Measurements from ENCODE around the gene RTL9.
"Not testable (repeated sequence)": the region's sequence is repeated elsewhere in the genome, so short reads cannot be mapped to it uniquely, and the experiment has no call there.

Gene RTL9

DNA sequence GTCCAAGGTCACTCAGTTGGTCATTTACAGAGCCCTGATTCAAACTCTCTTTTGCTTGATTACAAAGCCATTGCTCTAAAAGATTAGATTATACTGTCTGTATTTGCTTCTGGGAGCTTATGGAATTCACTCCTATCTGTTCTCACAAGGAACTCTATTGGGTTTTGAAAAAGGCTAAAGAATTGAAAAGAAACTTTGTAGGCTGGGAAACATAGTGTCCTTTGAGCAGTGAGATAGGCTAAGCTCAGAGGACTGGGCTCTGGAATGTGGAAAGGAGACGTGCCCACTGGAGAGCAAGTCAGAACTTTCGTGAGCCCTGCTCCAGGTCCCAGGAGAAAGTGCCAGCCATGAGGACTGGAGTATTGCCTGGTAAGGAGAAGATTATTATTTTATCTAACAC lies at the start of gene RTL9:
RTL9 (plus strand) TSS at position 301 of the 400 bp plus-strand sequence. CDS start 91,770 bp downstream, outside the sequence.
- DNase-seq = no peak

DNA sequence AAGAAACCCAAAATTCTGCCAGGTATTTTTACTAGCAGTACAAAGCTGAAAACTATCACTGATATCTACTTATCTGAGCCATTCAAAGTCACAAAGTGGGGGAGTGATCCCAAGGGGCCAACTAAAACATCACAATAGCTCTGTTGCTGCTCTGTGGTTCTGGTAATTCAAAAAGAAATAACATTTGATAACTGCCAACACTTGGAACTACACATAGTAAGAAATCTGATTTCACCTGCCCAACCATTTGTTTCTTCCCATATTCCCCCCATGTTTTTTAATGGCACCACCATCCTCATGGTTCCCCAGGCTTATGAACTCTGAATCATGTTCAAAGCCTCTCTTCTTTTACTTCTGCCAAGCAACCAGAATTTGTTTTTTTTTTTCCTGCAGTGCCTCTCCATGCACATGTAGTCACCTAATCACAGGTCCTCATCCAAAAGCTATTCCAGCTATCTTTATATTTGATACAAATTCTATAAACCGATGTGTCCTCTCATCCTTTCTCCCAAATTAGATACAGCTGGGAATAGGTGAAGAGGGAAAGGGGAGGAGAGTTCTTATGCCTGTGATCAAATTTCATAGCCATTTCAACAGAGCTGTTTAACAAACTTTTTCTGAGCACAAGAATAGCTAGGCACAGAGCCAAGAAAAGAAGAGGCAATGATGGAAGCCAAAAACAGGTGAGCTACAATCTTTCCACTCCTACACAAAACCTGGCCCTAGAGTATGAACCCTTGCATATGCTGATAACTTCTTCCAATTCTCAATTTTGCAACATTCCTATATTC lies 48.5 kb upstream of the RTL9 start:
- peak; percentile 75 for DNase-seq

DNA sequence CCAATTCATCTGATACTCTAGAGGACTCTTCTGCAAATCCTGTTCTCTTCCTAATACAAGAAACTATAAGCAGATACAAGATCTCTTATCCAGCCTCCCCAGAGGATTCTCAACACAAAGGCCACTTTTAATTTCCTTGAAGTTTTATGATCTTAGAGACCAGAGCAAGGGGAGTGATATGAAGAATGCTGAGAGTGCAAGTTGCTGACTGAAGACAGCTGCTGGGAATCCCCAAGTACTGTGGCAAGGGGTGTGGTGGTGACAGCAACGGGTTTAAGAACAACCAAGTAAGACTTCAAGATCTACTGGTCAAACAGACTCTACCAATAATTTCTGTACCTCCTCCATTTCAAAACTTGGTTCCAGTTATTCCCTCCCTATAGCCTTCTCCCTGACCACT lies 47.8 kb upstream of the RTL9 start:
- DNase-seq = no peak

DNA sequence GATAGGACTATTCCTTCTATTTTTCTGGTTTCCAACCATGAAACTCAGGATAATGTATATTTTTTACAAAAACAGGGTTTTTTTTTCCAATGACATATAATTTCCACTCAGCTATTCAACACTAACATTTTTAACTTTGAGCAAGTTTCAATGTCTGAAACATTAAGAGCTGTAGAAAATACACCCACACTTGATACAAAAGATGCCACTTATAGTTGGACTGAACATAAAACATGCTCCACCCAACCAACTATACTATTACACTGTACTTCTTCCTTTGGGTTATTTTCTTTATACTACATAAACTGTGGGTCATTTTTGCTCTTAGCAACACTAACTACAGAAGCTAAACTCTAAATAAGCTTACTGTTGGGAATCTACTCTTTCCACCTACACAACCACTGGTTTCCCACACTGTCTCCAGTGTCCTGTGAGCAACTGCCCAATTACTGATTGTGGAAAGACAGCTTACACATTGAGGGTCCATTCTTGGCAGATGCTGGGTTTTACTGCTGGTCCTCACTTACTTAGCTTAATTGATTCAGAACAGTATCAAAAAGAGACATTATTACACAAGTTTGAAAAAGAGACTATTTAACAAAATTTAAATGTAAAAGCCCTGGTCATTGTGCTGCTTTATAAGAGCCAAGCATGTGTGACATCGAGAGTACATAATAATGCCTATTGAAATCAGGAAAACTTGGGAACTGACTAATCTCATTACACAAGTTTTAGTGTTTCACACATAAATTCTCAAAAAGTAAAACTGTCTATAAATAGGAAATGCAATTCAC lies 47.0 kb upstream of the RTL9 start:
- DNase-seq = no peak

DNA sequence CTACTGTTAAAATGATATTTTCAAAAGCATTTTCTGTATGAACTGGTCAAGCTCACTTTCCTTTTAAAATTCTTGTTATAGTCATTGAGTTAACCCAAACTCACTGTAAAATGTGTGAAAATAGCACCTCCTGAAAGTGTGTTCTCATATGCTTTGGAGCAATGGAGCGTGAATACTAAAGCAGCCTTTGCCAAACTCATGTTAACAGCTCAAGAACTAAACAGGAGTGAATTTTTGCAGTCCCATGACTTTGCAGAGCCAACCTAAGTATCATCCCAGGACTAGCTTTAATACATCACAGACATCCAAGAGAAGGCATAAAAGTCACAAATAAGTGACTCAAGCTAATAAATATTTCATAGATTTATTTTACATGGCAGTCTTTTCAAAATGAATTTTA lies 43.1 kb upstream of the RTL9 start:
- DNase-seq = peak; percentile 2

DNA sequence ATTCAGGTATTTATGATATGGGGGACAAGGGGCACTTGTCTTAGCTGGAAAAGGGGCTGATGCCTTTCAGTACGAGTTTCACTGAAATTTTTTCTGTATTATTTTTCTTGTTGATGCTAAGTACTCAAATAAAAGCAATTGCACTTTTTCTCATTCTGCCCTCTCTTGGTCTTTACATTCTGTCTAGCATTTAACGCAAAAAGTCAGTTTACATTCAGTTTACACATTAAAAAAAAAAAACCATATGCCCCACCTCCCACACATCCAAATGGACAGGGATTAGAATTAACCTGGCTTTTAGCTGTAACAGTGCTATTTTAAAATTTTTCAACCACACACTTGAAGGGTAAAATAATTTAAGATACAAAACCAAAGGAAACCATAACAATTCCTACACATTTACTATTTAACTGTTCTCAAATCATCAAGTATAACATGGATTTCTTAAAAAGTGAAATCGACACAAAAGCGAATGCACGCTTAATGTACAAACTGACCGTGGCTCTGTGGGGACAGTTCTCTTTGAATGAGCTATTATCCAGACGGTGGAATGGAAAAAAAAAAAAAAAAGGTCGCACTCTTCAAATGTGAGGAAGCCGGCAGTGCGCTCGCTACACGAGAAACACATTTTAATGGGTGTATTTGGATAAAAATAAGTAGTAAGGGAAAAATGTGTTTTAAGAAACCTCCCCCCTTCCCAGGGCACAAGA lies 42.1 kb upstream of the RTL9 start:
- peak; percentile 26 for DNase-seq

DNA sequence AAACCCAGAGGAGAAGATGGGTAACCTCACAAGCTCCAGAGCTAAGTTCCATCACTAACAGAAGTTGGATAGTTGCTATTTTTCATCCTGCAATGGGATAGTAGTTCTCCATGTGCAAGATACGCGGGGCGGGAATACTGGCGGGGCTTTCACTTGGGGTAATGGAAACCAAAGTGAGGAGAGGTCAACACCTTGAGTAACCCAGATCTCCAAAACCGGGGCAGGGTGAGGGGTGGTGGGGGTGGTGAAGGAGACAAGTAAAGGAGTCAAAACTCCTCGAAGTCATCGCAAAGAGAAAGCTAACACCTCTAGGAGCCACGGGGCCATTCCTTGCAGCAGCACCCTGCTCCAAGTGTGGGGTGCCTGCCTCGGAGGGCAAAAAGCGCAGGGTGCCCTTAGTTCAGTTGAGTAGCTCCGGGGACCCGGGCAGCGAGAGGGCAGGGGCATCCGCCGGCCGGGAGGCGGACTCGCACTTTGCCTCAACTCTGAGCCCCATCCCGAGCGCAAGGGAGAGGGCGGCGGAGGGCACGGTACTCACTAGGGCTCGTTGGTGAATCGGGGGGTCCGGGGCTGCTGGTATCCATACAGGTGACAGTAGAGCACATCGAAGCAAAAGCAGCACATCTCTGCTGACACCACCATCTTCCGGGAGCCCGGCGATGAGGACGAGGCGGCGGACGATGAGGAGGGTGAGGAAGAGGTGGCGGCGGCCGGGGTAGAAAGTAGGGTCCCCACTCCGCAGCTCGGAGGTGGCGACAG lies 41.4 kb upstream of the RTL9 start:
- peak; percentile 26 for DNase-seq

DNA sequence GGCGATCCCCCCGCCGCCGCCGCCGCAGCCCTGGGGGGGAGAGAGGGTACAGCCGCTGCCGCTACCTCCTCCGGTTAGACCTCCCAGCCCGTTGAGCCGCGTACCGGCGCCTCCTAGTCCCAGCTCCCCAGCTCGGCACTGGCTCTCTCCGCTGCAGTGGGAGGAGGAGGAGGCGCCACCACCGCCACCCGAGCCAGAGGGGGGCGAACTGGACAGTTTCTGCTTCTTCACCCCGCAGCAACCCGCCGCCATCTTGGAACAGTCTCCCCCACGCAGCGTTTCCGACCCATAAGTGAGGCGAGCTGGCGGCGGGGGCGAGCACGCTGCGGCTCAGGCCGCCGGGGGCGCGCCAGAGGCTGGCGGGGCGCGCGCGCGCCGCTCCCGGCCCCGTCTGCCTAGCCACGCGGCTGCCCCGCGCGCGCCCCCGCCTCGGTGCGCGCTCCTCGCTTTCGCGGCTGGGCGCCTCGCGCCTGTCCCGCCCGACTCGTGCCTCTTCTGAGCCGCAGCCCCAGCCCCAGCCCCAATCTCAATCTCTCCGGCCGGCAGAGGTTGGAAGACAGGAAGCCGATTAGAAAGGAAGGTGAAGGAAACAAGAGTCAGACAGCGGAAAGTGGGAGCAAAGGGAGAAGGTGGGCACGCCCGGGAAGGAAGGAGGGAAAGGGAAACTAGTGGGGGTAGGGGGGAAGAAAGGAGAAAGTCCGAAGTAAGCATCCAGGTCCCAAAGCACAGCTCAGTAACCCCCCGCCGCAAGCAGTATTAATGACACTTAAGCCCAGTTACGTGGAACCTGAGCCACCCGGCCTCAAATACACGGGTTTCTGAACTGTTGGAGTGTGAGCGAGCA lies 40.6 kb upstream of the RTL9 start, which contains the start of gene AMMECR1:
AMMECR1 (minus strand) TSS at position 266 of the 844 bp plus-strand sequence; CDS start at position 252, 14 bp downstream.
- DNase-seq = peak; percentile 69

DNA sequence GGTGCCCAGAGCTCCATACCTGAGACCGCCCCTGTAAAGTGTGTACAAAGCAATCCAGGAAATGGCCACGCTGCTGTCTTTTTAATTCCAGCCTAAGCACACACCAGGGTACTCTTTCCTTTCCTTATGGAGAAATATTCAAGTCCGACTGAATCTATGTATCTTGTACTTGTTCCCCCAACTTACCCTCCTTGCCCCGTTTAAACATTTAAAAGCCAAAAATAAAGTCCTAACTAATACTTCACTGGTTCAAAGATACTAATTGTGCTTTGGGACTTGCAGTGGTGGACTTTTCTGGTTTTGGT lies 40.0 kb upstream of the RTL9 start:
- DNase-seq = no peak

DNA sequence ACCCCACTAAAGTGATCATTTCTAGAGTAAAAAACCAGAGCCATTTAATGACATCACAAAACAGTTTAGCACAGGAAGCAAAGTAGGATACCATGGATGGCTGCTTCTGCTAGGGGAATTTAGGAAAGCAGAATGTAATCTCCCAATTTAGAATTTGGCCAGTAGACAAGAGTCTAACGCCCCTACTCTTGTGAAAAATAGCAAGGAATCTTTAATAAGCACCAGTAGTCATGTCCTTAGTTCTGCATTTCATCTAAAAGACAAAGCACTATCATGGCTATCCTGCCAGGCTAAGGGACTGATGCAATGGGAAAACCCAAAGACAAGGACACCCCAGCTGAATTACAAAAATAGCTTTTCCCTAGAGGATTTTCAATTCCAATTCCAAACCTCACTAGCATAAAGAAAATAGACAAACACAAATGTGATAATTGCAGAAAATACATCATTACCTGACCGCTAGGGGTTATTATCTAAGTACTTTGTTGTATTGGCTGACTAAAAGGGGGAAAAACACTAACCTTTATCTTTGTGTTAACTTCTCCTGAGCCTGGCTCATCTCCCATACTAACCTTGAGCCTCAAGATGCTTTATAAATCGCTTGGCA lies 38.2 kb upstream of the RTL9 start:
- no peak for DNase-seq

DNA sequence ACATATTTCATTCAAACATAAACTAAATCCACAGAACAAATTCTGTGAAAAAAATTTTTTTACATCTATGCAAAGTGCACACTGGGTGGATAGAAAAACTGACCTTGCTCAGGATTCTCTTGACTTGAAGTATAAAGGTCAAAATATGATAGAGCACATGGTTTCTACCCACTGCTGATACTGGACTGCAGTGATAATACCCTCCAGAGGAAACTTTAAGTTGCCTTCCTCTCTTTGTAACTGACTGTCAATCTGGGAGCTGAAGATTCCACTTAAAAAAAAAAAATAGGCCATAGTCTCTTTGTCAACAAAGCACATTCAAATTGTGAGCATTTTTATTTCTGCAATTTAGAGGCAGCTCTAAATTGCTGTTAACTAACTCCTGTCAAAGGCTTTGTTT lies 37.6 kb upstream of the RTL9 start:
- DNase-seq = no peak

DNA sequence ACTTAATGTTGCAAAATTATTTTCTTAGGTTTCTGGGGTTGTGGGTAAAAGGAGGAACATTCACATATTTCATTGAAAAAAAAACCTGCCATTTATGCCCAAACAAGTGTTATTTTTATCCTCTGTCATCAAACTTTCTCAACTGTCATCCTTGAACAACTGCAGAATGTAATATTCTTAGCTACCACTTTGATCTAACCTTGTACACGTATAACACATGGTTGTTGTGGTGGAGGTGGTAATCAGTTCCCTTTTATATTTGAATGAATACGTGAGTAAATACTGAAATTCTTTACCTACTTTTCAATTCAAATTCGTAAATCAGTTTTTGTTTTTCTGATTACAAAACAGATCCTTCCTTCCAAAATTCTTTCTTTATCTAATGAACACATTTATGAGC lies 37.0 kb upstream of the RTL9 start:
- no peak for DNase-seq

DNA sequence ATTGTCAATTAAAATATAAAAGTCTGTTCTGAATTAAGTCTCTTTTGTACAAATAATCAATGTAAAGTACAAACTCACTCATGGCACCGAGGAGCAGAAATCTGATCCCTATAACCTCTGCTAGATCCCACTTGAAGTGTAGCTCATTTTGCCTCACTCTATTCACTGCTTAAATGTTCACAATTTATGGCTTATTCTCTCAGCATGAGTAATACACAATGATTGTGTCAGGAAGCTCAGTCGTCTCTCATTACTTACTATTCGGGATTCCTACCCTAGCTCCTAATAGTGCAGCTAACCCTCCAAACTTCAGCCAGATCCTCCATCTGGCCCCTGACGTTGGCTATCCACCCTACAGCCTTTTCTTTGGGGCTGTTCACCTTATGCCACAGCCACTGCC lies 36.0 kb upstream of the RTL9 start:
- DNase-seq = no peak

DNA sequence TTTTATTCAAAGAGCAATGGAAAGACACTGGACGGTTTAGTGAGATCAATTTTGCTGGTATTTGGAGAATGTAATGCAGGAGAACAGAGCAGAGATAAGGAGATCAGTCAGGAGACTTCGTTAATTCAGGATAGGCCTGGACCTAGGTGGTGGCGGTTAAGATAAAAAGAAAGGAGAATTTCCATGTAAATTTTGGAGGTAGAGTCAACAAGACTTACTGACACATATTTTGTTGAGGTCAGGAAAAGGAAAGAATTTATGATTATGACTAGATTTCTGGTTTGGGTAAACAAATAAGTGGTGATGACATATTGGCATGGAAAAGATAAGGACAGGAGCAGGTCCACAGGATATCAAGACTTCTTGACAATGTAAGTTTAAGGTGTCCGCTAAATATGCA lies 31.9 kb upstream of the RTL9 start:
- DNase-seq = no peak

DNA sequence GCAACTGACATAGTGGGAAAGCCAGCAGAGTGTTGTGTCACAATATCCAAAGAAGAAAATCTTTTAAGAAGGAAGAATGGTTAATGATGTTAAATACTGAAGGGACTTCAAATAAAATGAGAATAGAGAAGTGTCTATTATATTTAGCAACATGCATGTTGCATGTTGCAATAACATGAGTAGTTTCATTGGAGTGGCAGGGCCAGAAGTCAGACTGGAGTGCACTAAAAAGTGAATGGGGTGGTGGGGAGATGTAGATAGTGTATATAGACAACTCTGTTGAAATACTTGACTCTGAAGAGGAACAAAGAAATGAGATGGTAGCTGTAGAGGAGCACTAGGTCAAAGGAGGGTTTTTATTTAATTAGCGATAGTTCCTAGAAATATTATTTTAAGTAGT lies 31.3 kb upstream of the RTL9 start:
- no peak for DNase-seq

DNA sequence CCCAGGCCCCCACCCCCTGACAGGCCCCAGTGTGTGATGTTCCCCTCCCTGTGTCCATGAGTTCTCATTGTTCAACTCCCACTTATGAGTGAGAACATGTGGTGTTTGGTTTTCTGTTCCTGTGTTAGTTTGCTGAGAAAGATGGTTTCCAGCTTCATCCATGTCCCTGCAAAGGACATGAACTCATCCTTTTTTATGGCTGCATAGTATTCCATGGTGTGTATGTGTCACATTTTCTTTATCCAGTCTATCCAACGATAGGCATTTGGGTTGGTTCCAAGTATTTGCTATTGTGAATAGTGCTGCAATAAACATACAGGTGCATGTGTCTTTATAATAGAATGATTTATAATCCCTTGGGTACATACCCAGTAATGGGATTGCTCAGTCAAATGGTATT lies 30.0 kb upstream of the RTL9 start:
- DNase-seq = not testable (repeated sequence)

DNA sequence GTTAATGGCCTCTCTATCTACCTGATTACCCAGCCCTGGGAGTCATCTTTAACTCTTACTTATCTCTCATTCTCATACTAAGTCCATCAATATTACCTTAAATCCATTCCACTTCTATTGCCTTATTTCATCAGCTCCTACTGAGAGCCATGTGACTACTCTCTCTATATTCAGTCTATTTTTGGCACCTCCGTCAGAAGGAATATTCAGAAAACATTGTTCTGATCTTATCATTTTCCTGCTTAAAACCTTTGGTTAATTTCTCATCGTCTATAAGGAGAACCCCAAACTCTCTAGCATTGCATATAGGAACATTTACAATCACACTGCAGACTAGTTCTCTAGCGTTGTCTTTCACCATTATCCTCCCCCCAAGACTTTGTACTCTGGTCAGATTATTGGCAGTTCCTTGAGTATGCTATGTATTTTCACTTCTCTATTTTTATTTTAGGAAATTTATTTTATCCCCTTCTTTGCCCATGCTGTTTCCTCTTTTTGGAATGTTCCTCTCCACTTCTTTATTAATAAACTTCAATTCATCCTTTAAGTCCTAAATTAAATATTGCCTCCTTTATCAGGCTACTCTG lies 27.1 kb upstream of the RTL9 start:
- DNase-seq = no peak

DNA sequence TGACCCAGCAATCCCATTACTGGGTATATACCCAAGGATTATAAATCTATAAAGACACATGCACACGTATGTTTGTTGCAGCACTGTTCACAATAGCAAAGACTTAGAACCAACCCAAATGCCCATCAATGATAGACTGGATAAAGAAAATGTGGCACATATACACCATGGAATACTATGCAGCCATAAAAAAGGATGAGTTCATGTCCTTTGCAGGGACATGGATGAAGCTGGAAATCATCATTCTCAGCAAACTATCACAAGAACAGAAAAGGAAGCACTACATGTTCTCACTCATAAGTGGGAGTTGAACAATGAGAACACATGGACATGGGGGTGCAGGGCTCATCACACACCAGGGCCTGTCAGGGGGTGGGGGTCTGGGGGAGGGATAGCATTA lies 25.2 kb upstream of the RTL9 start:
- not testable (repeated sequence) for DNase-seq

DNA sequence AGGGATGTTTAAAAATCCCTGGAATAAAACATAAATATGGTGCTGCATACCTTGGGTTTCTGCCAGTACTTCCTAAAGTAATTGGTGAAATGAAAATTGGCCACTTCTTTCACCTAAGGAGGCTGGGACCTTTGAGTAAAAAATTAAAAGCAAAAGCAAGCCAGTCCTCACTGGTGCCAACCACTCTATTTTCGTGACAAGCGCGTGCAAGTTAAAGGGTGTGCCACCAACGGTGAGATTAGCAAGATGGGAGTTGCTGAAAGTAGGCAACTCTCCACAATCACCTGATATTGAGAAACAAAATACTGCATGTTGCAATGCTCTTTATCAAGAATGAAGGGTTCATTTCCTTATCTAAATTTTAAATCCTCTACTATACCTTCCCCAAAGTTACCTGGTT lies 19.7 kb upstream of the RTL9 start:
- no peak for DNase-seq

DNA sequence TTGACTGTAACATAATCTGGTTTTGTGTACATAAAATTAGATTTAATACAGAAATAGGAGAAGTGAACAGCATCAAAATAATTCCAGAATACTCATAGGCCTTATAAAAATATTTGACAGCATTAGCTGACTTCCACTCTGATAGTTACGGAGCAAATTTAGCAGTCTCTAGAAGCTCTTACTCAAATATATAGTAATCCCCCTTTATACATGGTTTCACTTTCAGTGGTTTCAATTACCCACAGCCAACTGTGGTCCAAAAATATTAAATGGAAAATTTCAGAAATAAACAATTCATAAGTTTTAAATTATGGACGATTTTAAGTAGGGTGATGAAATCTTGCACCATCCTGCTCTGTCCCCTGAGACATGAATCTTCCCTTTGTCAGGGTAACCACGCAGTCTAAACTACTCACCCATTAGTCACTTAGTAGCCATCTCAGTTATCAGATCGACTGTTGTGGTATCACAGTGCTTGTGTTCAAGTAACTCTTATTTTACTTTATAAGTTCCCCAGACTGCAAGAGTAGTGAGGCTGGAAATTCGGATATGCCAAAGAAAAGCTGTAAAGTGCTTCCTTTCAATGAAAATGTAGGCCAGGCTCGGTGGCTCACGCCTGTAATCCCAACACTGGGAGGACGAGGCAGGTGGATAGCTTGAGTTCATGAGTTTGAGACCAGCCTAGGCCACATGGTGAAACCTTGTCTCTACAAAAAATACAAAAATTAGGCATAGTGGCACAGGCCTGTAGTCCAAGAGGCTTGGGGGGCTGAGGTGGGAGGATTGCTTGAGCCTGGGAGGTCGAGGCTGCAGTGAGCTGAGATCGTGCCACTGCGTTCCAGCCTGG lies 17.2 kb upstream of the RTL9 start:
- DNase-seq = no peak
